ENCODE measurements around the gene DHRS3. TPM values are rescaled to one million over a fixed set of nuclear protein-coding genes. Genes with fewer than 3 reads are reported as not detected.

The DHRS3 gene
- total RNA-seq, 1 experiment from 2014 or later = 54.5 TPM

- Mint-ChIP-seq H3K36me3 (ENCODE audit: insufficient read depth in 1 of 3, low read depth in 3 of 3) (peaks cover 14 to 63% (median 57%) of the 10 kb centered on the region in 3 experiments), H3K27ac (peak overlapping the region in 1 of 3 experiments; percentile 49; a peak in 3 of 7 replicates), H3K9me3 (peaks cover 10 to 15% of the 10 kb centered on the region in 2 experiments), H3K27me3 (ENCODE audit: low read depth) (no peaks in the 10 kb centered on the region), H3K4me1 (no peaks in the 10 kb centered on the region), H3K4me3 (no peak overlapping the region)
- H3K4me2 ChIP-seq (ENCODE audit: insufficient read depth, insufficient read length, low read length) = no peak overlapping the region
- H4K20me1 ChIP-seq (ENCODE audit: control insufficient read depth, insufficient read depth, insufficient read length) = no peaks in the 10 kb centered on the region
- H2AK5ac ChIP-seq (ENCODE audit: insufficient read length, low read length) = no peak overlapping the region
- H2AFZ ChIP-seq (ENCODE audit: low read length) = no peak overlapping the region
- H3K27ac ChIP-seq (ENCODE audit: insufficient read length, low read depth, low read length) = no peak overlapping the region
- H3K27me3 ChIP-seq (ENCODE audit: insufficient read depth, low read length) = no peaks in the 10 kb centered on the region
- H2BK20ac ChIP-seq (ENCODE audit: low read depth, low read length, poor library complexity, severe bottlenecking) = no peak overlapping the region
- H2BK5ac ChIP-seq (ENCODE audit: insufficient read length, low read length) = no peak overlapping the region
- no peak overlapping the region for H4K8ac ChIP-seq (replicated peaks; ENCODE audit: insufficient read length, low read depth, low read length)
- H3K18ac ChIP-seq (ENCODE audit: insufficient read length, low read depth, low read length) = no peak overlapping the region
- no peak for DNase-seq
- no CpG with 5 or more reads among the region's 14 CpGs for WGBS (ENCODE audit: extremely low coverage, insufficient read length, low lambda C conversion rate)
- no peak overlapping the region for H2BK12ac ChIP-seq (ENCODE audit: insufficient read length, low read depth, low read length)
- H3K4me1 ChIP-seq (ENCODE audit: insufficient read depth, low read length) = no peaks in the 10 kb centered on the region
- no peak for TF ChIP-seq CTCF (conservative IDR thresholded peaks at IDR 0.05)
- H3K9me3 ChIP-seq (ENCODE audit: control insufficient read depth, low read depth, low read length) = no peaks in the 10 kb centered on the region
- no peak overlapping the region for H3K14ac ChIP-seq (ENCODE audit: insufficient read depth, low read length)
- H3T11ph ChIP-seq (ENCODE audit: low read length) = no peak overlapping the region
- H4K5ac ChIP-seq (ENCODE audit: insufficient read length, low read depth, low read length) = no peak overlapping the region
- H3K23ac ChIP-seq (ENCODE audit: insufficient read length, low read depth, low read length) = no peak overlapping the region
- H3K4ac ChIP-seq (ENCODE audit: low read depth, low read length) = no peak overlapping the region
- no peak overlapping the region for H4K91ac ChIP-seq (ENCODE audit: insufficient read length, low read depth, low read length)
- H3K23me2 ChIP-seq (ENCODE audit: insufficient read length, low read depth, low read length, poor library complexity, severe bottlenecking) = no peaks in the 10 kb centered on the region
- no peak overlapping the region for H2BK15ac ChIP-seq (ENCODE audit: low read depth, low read length)
- no peaks in the 10 kb centered on the region for H3K79me2 ChIP-seq (ENCODE audit: insufficient read depth, low read length)
- H3K9ac ChIP-seq (ENCODE audit: extremely low read depth, insufficient read length, low read length) = no peak overlapping the region
- H3K56ac ChIP-seq (ENCODE audit: insufficient read length, low read depth, low read length) = no peak overlapping the region
- H2BK120ac ChIP-seq (ENCODE audit: low read depth, low read length, poor library complexity, severe bottlenecking) = no peak overlapping the region
- H3K79me1 ChIP-seq (ENCODE audit: insufficient read depth, low read depth, low read length, poor library complexity, severe bottlenecking) = no peaks in the 10 kb centered on the region
These were observed 49.8 kb downstream of the DHRS3 start for GRCh38 chr1:12568009-12568767.

Measured in H9 (cell line).